Fibroblast of upper back skin (primary cell): Measurements from ENCODE around the gene DNAJA1.
A peak's percentile ranks its signal among the peaks of the same experiment; 100 is the strongest.
"Not testable (repeated sequence)": the region's sequence is repeated elsewhere in the genome, so short reads cannot be mapped to it uniquely, and the experiment has no call there.

Experiments used
- DNase-seq: peaks from one replicate; pipeline ENCODE4 v3.0.0-alpha.2; 2013

Gene DNAJA1

GRCh38 chr9:33024966-33025571, at the start of gene DNAJA1:
Gene DNAJA1 (plus strand): TSS chr9:33025273. CDS start chr9:33026485, 1,212 bp downstream.
- DNase-seq, result peak; percentile 94

- DNase-seq, result no peak
Observed at GRCh38 chr9:32978051-32978450, 47.0 kb upstream of the DNAJA1 start.

GRCh38 chr9:32986971-32987370, 38.1 kb upstream of the DNAJA1 start:
- DNase-seq, result no peak

GRCh38 chr9:32989660-32990059, 35.4 kb upstream of the DNAJA1 start:
- DNase-seq, result no peak

- no peak for DNase-seq
Observed at GRCh38 chr9:32991897-32992594, 33.0 kb upstream of the DNAJA1 start.

- DNase-seq, result no peak
Observed at GRCh38 chr9:32992595-32993238, 32.4 kb upstream of the DNAJA1 start.

GRCh38 chr9:33000682-33001055, 24.4 kb upstream of the DNAJA1 start:
- not testable (repeated sequence) for DNase-seq

- DNase-seq, result not testable (repeated sequence)
Observed at GRCh38 chr9:33005335-33005734, 19.7 kb upstream of the DNAJA1 start.

- no peak for DNase-seq
Observed at GRCh38 chr9:33007755-33008154, 17.3 kb upstream of the DNAJA1 start.

- no peak for DNase-seq
Observed at GRCh38 chr9:33011831-33012230, 13.2 kb upstream of the DNAJA1 start.

GRCh38 chr9:33012328-33013069, 12.6 kb upstream of the DNAJA1 start:
- no peak for DNase-seq

- no peak for DNase-seq
Observed at GRCh38 chr9:33013962-33014664, 11.0 kb upstream of the DNAJA1 start.

- no peak for DNase-seq
Observed at GRCh38 chr9:33014665-33015014, 10.4 kb upstream of the DNAJA1 start.

GRCh38 chr9:33017283-33018041, 7.6 kb upstream of the DNAJA1 start:
- no peak for DNase-seq

- no peak for DNase-seq
Observed at GRCh38 chr9:33019797-33020196, 5.3 kb upstream of the DNAJA1 start.

- DNase-seq, result no peak
Observed at GRCh38 chr9:33022303-33022702, 2.8 kb upstream of the DNAJA1 start.

GRCh38 chr9:33022755-33023154, 2.3 kb upstream of the DNAJA1 start:
- DNase-seq, result no peak

GRCh38 chr9:33023661-33024060, 1.4 kb upstream of the DNAJA1 start:
- DNase-seq, result no peak

- peak; percentile 12 for DNase-seq
Observed at GRCh38 chr9:33024126-33024965, 727 bp upstream of the DNAJA1 start.

GRCh38 chr9:33025572-33026342, 684 bp downstream of the DNAJA1 start:
- peak; percentile 44 for DNase-seq
